ENCODE data around the gene RSKR.
A peak's percentile ranks its signal among the peaks of the same experiment; 100 is the strongest.

The RSKR gene

DNA sequence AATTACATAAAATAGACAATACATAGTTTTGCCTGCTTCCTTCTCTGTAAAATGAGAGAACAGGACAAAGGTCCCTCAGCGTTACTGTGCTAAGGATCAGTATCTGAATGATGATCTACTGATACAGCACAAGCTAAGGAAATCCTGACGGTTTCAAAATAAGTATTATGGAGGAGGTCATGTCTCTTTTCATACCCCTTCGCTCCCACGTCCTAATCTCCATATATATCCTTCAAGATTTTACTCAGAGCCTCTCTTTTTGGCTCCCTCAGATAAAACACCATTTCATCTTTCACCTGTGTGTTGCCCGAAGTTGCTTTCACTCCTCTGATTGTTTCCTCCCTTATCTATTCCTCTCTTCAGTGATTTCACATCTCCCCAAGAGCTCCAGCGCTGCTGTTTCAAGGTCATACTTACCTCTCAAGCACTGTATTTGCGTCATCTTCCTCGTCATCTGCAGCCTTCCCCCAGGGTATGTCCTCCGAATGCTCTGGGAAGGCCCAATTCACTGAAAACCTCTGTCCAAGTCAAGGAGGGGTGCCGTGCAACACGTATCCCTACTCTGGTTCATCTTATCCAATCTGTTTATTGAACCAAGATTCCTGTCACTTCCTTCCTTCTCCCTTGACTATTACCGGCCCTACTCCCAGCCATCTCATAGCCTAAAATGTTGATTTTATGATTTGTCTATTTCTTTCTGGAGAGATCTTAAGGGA, 32.2 kb upstream of the RSKR start:
- TF ChIP-seq, protein P1, sequence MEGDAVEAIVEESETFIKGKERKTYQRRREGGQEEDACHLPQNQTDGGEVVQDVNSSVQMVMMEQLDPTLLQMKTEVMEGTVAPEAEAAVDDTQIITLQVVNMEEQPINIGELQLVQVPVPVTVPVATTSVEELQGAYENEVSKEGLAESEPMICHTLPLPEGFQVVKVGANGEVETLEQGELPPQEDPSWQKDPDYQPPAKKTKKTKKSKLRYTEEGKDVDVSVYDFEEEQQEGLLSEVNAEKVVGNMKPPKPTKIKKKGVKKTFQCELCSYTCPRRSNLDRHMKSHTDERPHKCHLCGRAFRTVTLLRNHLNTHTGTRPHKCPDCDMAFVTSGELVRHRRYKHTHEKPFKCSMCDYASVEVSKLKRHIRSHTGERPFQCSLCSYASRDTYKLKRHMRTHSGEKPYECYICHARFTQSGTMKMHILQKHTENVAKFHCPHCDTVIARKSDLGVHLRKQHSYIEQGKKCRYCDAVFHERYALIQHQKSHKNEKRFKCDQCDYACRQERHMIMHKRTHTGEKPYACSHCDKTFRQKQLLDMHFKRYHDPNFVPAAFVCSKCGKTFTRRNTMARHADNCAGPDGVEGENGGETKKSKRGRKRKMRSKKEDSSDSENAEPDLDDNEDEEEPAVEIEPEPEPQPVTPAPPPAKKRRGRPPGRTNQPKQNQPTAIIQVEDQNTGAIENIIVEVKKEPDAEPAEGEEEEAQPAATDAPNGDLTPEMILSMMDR (IDR thresholded peaks at IDR 0.05): no peak

GRCh38 chr17:28645576-28645939, 31.6 kb upstream of the RSKR start:
- TF ChIP-seq, protein P1 (IDR thresholded peaks at IDR 0.05): no peak

DNA sequence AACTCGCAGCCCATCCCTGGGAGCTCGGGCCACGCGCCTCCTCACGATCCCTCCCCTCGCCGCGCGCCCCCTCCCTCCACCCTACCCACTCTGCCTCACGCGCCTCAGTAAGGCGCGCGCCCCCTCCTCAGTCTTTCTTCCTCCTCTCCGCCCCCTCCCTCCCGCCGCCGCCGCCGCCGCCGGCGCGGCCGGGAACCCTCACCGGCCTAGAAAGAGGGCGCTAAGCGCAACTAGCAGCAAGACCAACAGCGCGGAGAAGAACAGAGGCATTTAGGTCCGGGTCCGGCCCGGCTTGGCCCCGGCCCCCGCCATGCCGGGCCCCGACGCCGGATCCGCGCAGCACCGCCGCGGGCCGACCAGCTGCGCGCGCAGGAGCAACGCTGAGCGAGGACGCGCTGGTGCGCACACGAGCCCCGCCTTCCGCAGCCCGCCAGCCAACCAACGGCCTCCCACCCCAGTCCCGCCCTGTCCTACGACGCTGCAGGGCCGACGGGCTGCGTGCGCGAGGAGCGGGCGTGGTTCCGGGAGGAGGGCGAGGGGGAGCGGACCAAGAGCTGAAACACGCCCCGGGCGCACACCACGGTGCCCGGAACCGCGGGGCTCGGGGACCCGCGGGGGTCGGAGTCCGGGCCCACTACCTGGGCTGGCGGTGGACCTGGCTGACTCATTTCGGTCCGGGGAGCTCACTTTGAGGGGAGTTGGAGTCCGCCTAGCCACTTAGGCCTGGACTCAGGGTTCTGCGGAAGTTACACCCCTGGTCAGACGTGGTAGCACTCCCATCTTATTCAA, 31.0 kb upstream of the RSKR start, which contains the start of gene BLTP2:
TSS of gene BLTP2 (minus strand) at position 372 of the 789 bp plus-strand sequence. CDS start at position 270, 102 bp downstream.
- TF ChIP-seq, protein P1 (IDR thresholded peaks at IDR 0.05): no peak

DNA sequence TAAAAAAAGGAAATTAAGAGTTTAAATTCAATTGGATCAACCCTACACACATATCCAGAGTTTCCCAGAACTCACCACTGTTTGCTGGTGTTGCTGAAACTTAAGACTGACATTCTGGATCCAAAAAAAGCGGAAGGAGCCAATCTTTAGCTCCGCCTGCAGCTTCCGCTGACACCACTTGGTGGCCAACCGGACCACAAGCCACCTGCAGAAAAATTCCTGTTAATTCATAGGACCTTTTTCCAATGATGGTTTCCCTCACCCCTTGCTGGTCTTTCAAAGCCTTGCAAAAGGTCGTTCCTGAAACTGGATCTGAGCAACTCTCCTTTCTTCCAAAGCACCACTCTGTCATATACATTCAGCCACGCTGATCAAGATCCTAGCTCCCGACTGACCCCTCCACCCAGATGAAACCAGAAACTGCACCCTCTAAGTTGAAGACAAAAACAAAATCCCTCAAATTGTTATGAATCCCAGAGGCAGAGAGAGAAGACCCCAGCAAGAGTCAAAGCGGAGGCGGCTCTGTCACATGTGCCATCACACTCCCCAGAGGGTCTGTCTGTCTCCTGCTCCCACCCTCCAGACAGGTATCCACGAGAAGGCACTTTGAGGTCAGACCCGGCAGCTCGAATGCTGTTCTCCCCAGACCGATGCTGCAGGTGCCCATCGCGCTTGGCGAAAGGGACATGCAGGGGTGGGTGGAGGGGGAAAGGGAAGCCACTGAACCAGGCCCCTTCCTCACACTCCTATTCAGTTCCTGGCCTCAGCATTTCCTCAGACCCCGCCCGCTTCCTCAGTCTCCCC, 30.2 kb upstream of the RSKR start:
- TF ChIP-seq, protein P1 (IDR thresholded peaks at IDR 0.05): peak; percentile 36; the same call in 1 of the 2 replicates

DNA sequence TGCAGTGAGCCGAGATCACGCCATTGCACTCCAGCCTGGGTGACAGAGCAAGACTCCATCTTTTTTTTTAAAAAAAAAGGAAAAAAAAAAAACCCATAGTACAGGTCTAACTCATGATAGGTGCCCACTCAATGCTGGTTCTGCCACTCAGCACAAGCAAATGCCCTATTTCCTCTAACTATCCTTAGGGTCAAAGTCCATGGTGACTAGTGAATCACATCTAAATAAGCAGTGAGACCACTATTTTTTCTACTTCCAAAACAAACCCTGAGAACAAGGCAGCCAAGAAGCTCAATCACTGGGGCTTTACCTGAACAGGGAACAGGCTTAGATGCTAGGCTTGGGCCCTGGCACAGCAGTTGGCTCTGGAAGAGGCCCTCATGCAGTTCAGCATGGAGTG, 27.6 kb upstream of the RSKR start:
- TF ChIP-seq, protein P1 (IDR thresholded peaks at IDR 0.05): no peak

- TF ChIP-seq, protein P1 (IDR thresholded peaks at IDR 0.05): no peak
Observed at GRCh38 chr17:28635506-28635905, 21.5 kb upstream of the RSKR start.

DNA sequence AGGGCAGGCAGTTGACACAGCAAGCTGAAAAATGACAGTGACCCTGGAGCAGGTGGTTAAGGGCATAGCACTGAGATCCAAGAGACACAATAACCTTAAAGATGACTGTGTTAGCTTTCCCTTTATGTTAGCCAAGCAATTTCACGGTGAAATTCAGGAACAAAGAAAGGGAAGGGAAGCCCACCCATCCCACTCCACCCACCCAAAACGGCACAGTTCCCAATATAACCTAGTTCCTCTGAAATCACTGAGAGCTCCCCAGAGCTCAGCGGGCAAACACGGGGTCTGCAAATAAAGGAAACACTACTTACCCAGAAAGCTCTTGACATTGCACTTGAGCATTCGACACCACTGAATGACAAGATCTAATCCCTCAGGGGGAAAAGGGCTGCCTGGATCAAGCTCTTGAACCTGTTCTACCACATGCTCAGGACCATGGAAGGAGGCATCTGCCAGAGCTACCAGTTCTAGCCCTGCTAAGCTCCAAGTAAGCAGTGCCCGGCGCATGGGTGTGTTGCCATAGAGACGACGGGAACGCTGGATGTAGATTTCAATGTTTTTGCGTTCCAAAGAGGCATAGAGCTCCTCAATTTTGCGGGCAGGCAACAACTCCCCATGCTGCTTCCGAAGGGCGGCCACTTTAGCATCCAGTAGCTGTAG, 20.4 kb upstream of the RSKR start:
- TF ChIP-seq, protein P1 (IDR thresholded peaks at IDR 0.05): no peak

All from LNCAP (cell line).